ENCODE measurements around the gene ABT1. TPM values are rescaled to one million over a fixed set of nuclear protein-coding genes. Genes with fewer than 3 reads are reported as not detected.

ABT1 gene
- total RNA-seq, 1 experiment from 2014 or later = 21.6 TPM

DNA sequence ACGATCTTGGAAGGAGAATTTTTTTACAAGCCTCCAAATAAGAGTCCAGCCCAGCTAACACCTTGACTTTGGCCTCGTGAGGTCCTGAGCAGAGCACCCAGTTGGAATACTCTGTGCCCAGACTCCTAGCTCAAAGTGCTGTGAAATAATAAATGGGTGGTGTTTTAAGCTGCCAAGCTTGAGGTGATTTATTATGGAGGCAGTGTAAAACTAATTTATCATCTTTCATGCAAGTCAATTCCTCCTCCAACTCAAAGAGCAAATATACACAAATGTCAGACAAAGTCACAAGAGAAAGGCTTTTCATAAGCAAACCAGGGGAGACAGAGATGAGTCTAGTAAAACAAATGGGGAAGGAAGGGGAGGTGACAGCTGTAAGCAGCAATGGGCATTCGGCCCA is 12.7 kb downstream of the ABT1 start (continued):
- TF ChIP-seq, protein P1, sequence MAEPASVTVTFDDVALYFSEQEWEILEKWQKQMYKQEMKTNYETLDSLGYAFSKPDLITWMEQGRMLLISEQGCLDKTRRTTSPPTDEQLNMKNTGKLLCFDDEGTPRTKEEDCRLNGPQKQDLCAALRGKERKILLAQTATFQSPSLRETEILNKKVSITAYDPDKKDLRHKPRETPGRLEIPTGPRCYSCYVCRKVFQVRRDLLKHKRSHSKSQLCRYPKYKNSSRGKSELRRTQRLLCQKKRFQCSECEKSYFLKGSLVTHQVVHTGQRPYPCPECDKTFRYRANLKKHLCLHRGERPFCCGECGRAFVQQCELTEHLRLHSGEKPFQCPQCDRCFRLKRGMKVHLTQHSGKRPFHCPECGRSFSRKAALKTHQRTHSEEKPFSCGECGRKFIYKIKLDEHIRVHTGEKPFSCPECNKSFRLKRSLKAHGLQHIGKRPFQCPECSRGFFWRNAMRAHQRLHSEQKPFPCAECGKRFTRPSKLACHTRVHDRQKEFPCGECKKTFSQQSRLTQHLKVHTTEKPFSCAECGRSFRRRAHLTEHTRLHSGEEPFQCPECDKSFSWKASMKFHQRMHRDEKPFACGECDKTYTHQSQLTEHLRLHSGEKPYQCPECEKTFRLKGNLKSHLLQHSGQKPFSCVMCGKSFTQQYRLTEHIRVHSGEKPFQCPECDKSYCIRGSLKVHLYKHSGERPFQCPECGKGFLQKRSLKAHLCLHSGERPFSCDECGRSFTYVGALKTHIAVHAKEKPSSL (CRISPR knock-in tag; conservative IDR thresholded peaks at IDR 0.05) = no peak

GRCh38 chr6:26611599-26611998 is 14.8 kb downstream of the ABT1 start:
- Mint-ChIP-seq H3K27ac (no peak overlapping the region), H3K4me3 (no peak overlapping the region), H3K27me3 (ENCODE audit: low read depth) (peaks cover 84% of the 10 kb centered on the region), H3K9me3 (peaks cover 9% of the 10 kb centered on the region), H3K4me1 (peaks cover 11% of the 10 kb centered on the region), H3K36me3 (0 out of 2 replicates have a peak, but pooled peaks cover 3% of the 10 kb centered on the region)
- DNase-seq (ENCODE audit: low spot score) (no peak), ATAC-seq (no peak)
- POLR2A ChIA-PET = no interaction called here
- TF ChIP-seq HMGA2 (CRISPR knock-in tag; IDR thresholded peaks at IDR 0.05) (no peak), PRRX2 (CRISPR knock-in tag; IDR thresholded peaks at IDR 0.05) (no peak), TP53 (CRISPR knock-in tag; IDR thresholded peaks at IDR 0.05) (no peak)
- TF ChIP-seq, protein P2, sequence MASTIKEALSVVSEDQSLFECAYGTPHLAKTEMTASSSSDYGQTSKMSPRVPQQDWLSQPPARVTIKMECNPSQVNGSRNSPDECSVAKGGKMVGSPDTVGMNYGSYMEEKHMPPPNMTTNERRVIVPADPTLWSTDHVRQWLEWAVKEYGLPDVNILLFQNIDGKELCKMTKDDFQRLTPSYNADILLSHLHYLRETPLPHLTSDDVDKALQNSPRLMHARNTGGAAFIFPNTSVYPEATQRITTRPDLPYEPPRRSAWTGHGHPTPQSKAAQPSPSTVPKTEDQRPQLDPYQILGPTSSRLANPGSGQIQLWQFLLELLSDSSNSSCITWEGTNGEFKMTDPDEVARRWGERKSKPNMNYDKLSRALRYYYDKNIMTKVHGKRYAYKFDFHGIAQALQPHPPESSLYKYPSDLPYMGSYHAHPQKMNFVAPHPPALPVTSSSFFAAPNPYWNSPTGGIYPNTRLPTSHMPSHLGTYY (CRISPR knock-in tag; IDR thresholded peaks at IDR 0.05) = no peak
- CTCF ChIA-PET = no interaction called here

DNA sequence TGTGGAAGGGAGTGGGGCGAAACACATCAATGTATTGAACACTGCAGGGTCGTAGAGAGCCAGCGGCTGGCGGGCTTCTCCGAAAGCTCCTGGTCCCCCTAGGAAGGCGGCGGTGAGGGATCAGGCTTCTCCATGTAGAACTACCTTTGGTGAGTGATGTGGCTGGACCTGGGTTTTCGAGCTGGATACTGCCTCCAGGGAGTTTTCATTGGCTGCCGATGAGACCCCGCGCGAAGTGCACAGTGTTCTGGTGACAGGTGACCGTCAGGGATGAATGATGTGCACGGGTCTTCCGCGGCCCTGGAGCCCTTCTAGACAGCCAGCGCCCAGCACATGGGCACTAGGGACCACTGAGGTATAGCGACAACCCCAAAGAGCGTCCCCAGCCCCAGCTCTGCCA is 16.4 kb downstream of the ABT1 start:
- ATAC-seq = peak; percentile 12
- Mint-ChIP-seq H3K27me3 (ENCODE audit: low read depth) (peaks cover 86% of the 10 kb centered on the region), H3K9me3 (peaks cover 11% of the 10 kb centered on the region), H3K27ac (no peak overlapping the region), H3K4me1 (peaks cover 11% of the 10 kb centered on the region), H3K4me3 (peak overlapping the region; percentile 87), H3K36me3 (0 out of 2 replicates have a peak, but pooled peaks cover 3% of the 10 kb centered on the region)
- ChIA-PET POLR2A (no interaction called here), CTCF (interaction anchor here (0.6 to 1.5 kb wide), 2 partner anchors 18 to 515 kb away, joined by 5 to 7 read pairs; no protein-coding TSS in a partner anchor)
- DNase-seq (ENCODE audit: low spot score) = no peak
- TF ChIP-seq PRRX2 (CRISPR knock-in tag; IDR thresholded peaks at IDR 0.05) (no peak), MLX (CRISPR knock-in tag; IDR thresholded peaks at IDR 0.05) (no peak), ZNF263 (CRISPR knock-in tag; IDR thresholded peaks at IDR 0.05; ENCODE audit: low read depth) (no peak), ZNF532 (CRISPR knock-in tag; IDR thresholded peaks at IDR 0.05; ENCODE audit: borderline replicate concordance) (no peak), GRHL2 (CRISPR knock-in tag; IDR thresholded peaks at IDR 0.05; ENCODE audit: insufficient replicate concordance, severe bottlenecking) (no peak), AR (CRISPR knock-in tag; IDR thresholded peaks at IDR 0.05) (no peak), JUN (CRISPR knock-in tag; IDR thresholded peaks at IDR 0.05) (no peak), NFE2L1 (CRISPR knock-in tag; IDR thresholded peaks at IDR 0.05) (no peak), ZSCAN18 (CRISPR knock-in tag; IDR thresholded peaks at IDR 0.05) (no peak)
- TF ChIP-seq, protein P3, sequence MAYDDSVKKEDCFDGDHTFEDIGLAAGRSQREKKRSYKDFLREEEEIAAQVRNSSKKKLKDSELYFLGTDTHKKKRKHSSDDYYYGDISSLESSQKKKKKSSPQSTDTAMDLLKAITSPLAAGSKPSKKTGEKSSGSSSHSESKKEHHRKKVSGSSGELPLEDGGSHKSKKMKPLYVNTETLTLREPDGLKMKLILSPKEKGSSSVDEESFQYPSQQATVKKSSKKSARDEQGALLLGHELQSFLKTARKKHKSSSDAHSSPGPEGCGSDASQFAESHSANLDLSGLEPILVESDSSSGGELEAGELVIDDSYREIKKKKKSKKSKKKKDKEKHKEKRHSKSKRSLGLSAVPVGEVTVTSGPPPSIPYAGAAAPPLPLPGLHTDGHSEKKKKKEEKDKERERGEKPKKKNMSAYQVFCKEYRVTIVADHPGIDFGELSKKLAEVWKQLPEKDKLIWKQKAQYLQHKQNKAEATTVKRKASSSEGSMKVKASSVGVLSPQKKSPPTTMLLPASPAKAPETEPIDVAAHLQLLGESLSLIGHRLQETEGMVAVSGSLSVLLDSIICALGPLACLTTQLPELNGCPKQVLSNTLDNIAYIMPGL (CRISPR knock-in tag; IDR thresholded peaks at IDR 0.05) = no peak
